22Rv1 (cell line): ENCODE measurements around the gene GPC1.

Experiments used
- CTCF ChIP-seq: fragments of 450-650 bp; IDR thresholded peaks from 2 replicates; pipeline ENCODE4 v1.5.1; 2017; ENCODE audit warnings: mild to moderate bottlenecking
- ZFX ChIP-seq: fragments of 450-650 bp; IDR thresholded peaks from 2 replicates; pipeline ENCODE4 v1.6.1; 2017; ENCODE audit warnings: antibody characterized with exemption, borderline replicate concordance

GRCh38 chr2:240455272-240455646, 19.8 kb downstream of the GPC1 start:
- TF ChIP-seq CTCF (no peak), ZFX (no peak)
